Measurements from ENCODE around the gene EEIG1. TPM values are rescaled to one million over a fixed set of nuclear protein-coding genes. Genes with fewer than 3 reads are reported as not detected.

The EEIG1 gene
- total and polyA plus RNA-seq, 10 of the 15 experiments (the other 5 are each of a cell fraction or from before 2014, with no cell fraction given) = 1.2 to 75.9 (median 9.0) TPM

- TF ChIP-seq PRDM15 (CRISPR knock-in tag; IDR thresholded peaks at IDR 0.05) = no peak
- no peak for TF ChIP-seq ZBTB40 (IDR thresholded peaks at IDR 0.05; ENCODE audit: borderline replicate concordance)
- TF ChIP-seq, protein P1, sequence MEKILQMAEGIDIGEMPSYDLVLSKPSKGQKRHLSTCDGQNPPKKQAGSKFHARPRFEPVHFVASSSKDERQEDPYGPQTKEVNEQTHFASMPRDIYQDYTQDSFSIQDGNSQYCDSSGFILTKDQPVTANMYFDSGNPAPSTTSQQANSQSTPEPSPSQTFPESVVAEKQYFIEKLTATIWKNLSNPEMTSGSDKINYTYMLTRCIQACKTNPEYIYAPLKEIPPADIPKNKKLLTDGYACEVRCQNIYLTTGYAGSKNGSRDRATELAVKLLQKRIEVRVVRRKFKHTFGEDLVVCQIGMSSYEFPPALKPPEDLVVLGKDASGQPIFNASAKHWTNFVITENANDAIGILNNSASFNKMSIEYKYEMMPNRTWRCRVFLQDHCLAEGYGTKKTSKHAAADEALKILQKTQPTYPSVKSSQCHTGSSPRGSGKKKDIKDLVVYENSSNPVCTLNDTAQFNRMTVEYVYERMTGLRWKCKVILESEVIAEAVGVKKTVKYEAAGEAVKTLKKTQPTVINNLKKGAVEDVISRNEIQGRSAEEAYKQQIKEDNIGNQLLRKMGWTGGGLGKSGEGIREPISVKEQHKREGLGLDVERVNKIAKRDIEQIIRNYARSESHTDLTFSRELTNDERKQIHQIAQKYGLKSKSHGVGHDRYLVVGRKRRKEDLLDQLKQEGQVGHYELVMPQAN (conservative IDR thresholded peaks at IDR 0.05) = no peak
- TF ChIP-seq CBX5 (IDR thresholded peaks at IDR 0.05; ENCODE audit: low read depth) = no peak
Observed at GRCh38 chr9:127959398-127959797, 21.4 kb downstream of the EEIG1 start (continued).
